ENCODE data around the gene CHST8.
A peak's percentile ranks its signal among the peaks of the same experiment; 100 is the strongest.

Gene CHST8

GRCh38 chr19:33681081-33681680, 59.4 kb downstream of the CHST8 start:
- Histone ChIP-seq H3K9me3 (no peaks in the 10 kb centered on the region), H3K27me3 (no peaks in the 10 kb centered on the region), H3K4me3 (ENCODE audit: low read depth, low read length) (no peak overlapping the region), H3K36me3 (no peaks in the 10 kb centered on the region), H3K4me1 (peaks cover 32% of the 10 kb centered on the region)
- no peak for TF ChIP-seq CTCF (IDR thresholded peaks at IDR 0.05; ENCODE audit: low read depth, low read length)
- no peak for DNase-seq

- Histone ChIP-seq H3K27me3 (no peaks in the 10 kb centered on the region), H3K36me3 (no peaks in the 10 kb centered on the region), H3K4me3 (ENCODE audit: low read depth, low read length) (peak overlapping the region; percentile 46; the same call in 1 of the 2 replicates), H3K9me3 (no peaks in the 10 kb centered on the region), H3K4me1 (peaks cover 46% of the 10 kb centered on the region)
- DNase-seq = no peak
- no peak for TF ChIP-seq CTCF (IDR thresholded peaks at IDR 0.05; ENCODE audit: low read depth, low read length)
Observed at GRCh38 chr19:33683881-33684537, 62.3 kb downstream of the CHST8 start.

- Histone ChIP-seq H3K4me1 (peaks cover 53% of the 10 kb centered on the region), H3K27me3 (no peaks in the 10 kb centered on the region), H3K4me3 (ENCODE audit: low read depth, low read length) (peak overlapping the region; percentile 46), H3K36me3 (no peaks in the 10 kb centered on the region), H3K9me3 (no peaks in the 10 kb centered on the region)
- peak; percentile 73 for DNase-seq
- no peak for TF ChIP-seq CTCF (IDR thresholded peaks at IDR 0.05; ENCODE audit: low read depth, low read length)
Observed at GRCh38 chr19:33684538-33685232, 62.9 kb downstream of the CHST8 start.

- Histone ChIP-seq H3K9me3 (no peaks in the 10 kb centered on the region), H3K36me3 (no peaks in the 10 kb centered on the region), H3K27me3 (no peaks in the 10 kb centered on the region), H3K4me1 (peaks cover 61% of the 10 kb centered on the region), H3K4me3 (ENCODE audit: low read depth, low read length) (peak overlapping the region; percentile 46)
- peak; percentile 55 for DNase-seq
- TF ChIP-seq CTCF (IDR thresholded peaks at IDR 0.05; ENCODE audit: low read depth, low read length) = no peak
Observed at GRCh38 chr19:33685541-33685940, 63.8 kb downstream of the CHST8 start.

GRCh38 chr19:33686262-33686661, 64.5 kb downstream of the CHST8 start:
- no peak for DNase-seq
- TF ChIP-seq CTCF (IDR thresholded peaks at IDR 0.05; ENCODE audit: low read depth, low read length) = no peak
- no peak overlapping the region for H3K4me3 ChIP-seq (ENCODE audit: low read depth, low read length)
- no peaks in the 10 kb centered on the region for H3K36me3 ChIP-seq
- H3K9me3 ChIP-seq = no peaks in the 10 kb centered on the region
- no peaks in the 10 kb centered on the region for H3K27me3 ChIP-seq
- H3K4me1 ChIP-seq = peaks cover 67% of the 10 kb centered on the region
